Measurements from ENCODE around the gene ZNF585A.

Gene ZNF585A

GRCh38 chr19:37098570-37098969, 73.9 kb downstream of the ZNF585A start:
- no peak for ATAC-seq
- TF ChIP-seq CSDC2 (CRISPR knock-in tag; IDR thresholded peaks at IDR 0.05) (no peak), CSRNP3 (CRISPR knock-in tag; IDR thresholded peaks at IDR 0.05) (no peak), PPARA (CRISPR knock-in tag; IDR thresholded peaks at IDR 0.05; ENCODE audit: borderline replicate concordance) (no peak), ISL1 (CRISPR knock-in tag; IDR thresholded peaks at IDR 0.05) (no peak), ARNTL (CRISPR knock-in tag; IDR thresholded peaks at IDR 0.05; ENCODE audit: borderline replicate concordance, low read depth) (no peak), TCF4 (CRISPR knock-in tag; IDR thresholded peaks at IDR 0.05; ENCODE audit: borderline replicate concordance) (no peak)
- TF ChIP-seq, protein P1, sequence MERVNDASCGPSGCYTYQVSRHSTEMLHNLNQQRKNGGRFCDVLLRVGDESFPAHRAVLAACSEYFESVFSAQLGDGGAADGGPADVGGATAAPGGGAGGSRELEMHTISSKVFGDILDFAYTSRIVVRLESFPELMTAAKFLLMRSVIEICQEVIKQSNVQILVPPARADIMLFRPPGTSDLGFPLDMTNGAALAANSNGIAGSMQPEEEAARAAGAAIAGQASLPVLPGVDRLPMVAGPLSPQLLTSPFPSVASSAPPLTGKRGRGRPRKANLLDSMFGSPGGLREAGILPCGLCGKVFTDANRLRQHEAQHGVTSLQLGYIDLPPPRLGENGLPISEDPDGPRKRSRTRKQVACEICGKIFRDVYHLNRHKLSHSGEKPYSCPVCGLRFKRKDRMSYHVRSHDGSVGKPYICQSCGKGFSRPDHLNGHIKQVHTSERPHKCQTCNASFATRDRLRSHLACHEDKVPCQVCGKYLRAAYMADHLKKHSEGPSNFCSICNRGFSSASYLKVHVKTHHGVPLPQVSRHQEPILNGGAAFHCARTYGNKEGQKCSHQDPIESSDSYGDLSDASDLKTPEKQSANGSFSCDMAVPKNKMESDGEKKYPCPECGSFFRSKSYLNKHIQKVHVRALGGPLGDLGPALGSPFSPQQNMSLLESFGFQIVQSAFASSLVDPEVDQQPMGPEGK (CRISPR knock-in tag; IDR thresholded peaks at IDR 0.05; ENCODE audit: borderline replicate concordance) = no peak

- TF ChIP-seq ZFP30 (CRISPR knock-in tag; IDR thresholded peaks at IDR 0.05) = no peak
- no peak for TF ChIP-seq TOX (CRISPR knock-in tag; IDR thresholded peaks at IDR 0.05; ENCODE audit: borderline replicate concordance)
- TF ChIP-seq, protein P1 (CRISPR knock-in tag; IDR thresholded peaks at IDR 0.05; ENCODE audit: borderline replicate concordance) = no peak
- no peak for TF ChIP-seq OSR1 (CRISPR knock-in tag; IDR thresholded peaks at IDR 0.05)
- no peak for TF ChIP-seq ESRRG (CRISPR knock-in tag; IDR thresholded peaks at IDR 0.05)
- no peak for TF ChIP-seq PPARA (CRISPR knock-in tag; IDR thresholded peaks at IDR 0.05; ENCODE audit: borderline replicate concordance)
- TF ChIP-seq CSDC2 (CRISPR knock-in tag; IDR thresholded peaks at IDR 0.05) = no peak
- TF ChIP-seq, protein P2, sequence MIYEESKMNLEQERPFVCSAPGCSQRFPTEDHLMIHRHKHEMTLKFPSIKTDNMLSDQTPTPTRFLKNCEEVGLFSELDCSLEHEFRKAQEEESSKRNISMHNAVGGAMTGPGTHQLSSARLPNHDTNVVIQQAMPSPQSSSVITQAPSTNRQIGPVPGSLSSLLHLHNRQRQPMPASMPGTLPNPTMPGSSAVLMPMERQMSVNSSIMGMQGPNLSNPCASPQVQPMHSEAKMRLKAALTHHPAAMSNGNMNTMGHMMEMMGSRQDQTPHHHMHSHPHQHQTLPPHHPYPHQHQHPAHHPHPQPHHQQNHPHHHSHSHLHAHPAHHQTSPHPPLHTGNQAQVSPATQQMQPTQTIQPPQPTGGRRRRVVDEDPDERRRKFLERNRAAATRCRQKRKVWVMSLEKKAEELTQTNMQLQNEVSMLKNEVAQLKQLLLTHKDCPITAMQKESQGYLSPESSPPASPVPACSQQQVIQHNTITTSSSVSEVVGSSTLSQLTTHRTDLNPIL (CRISPR knock-in tag; IDR thresholded peaks at IDR 0.05; ENCODE audit: low read depth) = no peak
- no peak for TF ChIP-seq ARNTL (CRISPR knock-in tag; IDR thresholded peaks at IDR 0.05; ENCODE audit: borderline replicate concordance, low read depth)
- TF ChIP-seq, protein P3, sequence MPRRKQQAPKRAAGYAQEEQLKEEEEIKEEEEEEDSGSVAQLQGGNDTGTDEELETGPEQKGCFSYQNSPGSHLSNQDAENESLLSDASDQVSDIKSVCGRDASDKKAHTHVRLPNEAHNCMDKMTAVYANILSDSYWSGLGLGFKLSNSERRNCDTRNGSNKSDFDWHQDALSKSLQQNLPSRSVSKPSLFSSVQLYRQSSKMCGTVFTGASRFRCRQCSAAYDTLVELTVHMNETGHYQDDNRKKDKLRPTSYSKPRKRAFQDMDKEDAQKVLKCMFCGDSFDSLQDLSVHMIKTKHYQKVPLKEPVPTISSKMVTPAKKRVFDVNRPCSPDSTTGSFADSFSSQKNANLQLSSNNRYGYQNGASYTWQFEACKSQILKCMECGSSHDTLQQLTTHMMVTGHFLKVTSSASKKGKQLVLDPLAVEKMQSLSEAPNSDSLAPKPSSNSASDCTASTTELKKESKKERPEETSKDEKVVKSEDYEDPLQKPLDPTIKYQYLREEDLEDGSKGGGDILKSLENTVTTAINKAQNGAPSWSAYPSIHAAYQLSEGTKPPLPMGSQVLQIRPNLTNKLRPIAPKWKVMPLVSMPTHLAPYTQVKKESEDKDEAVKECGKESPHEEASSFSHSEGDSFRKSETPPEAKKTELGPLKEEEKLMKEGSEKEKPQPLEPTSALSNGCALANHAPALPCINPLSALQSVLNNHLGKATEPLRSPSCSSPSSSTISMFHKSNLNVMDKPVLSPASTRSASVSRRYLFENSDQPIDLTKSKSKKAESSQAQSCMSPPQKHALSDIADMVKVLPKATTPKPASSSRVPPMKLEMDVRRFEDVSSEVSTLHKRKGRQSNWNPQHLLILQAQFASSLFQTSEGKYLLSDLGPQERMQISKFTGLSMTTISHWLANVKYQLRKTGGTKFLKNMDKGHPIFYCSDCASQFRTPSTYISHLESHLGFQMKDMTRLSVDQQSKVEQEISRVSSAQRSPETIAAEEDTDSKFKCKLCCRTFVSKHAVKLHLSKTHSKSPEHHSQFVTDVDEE (CRISPR knock-in tag; IDR thresholded peaks at IDR 0.05) = no peak
- no peak for TF ChIP-seq ISL1 (CRISPR knock-in tag; IDR thresholded peaks at IDR 0.05)
- no peak for TF ChIP-seq ZNF70 (CRISPR knock-in tag; IDR thresholded peaks at IDR 0.05)
- no peak for TF ChIP-seq BACH2 (CRISPR knock-in tag; IDR thresholded peaks at IDR 0.05; ENCODE audit: borderline replicate concordance)
- ATAC-seq = no peak
These were observed 76.6 kb downstream of the ZNF585A start for GRCh38 chr19:37095859-37096258.
